GM18499 (cell line): ENCODE results near the gene CD151.

Experiments used
- ATAC-seq: cut with Tn5 transposase; IDR thresholded peaks from one replicate; pipeline ENCODE4 v1.9.1; 2021; ENCODE audit warnings: moderate number of reproducible peaks; ENCODE audit not compliant: insufficient read depth, unreplicated experiment

The CD151 gene

GRCh38 chr11:854601-855329, 22.0 kb downstream of the CD151 start:
- no peak for ATAC-seq

GRCh38 chr11:855330-855674, 22.6 kb downstream of the CD151 start:
- ATAC-seq: no peak

DNA sequence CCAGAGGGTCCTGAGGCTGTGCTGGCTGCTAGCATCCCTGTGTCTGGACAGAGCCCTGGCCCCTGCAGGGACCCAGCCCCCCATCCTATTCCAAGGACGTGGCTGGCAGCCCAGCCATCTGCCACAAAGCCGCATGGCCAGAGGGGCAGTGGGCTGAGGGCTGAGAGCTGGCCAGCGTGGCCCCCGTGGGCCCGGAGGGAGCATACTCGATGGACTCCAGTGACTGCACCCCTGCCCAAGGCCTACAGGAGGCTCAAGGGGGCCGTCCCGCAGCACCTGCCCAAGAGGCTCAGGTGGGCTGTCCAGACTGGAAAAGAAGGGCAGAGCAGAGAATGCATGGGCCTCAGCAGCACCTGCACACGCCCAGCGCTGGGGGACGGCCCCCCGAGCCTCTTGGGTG, 23.0 kb downstream of the CD151 start:
- ATAC-seq: no peak

GRCh38 chr11:856397-856796, 23.6 kb downstream of the CD151 start:
- no peak for ATAC-seq

GRCh38 chr11:858053-858761, 25.5 kb downstream of the CD151 start:
- no peak for ATAC-seq

DNA sequence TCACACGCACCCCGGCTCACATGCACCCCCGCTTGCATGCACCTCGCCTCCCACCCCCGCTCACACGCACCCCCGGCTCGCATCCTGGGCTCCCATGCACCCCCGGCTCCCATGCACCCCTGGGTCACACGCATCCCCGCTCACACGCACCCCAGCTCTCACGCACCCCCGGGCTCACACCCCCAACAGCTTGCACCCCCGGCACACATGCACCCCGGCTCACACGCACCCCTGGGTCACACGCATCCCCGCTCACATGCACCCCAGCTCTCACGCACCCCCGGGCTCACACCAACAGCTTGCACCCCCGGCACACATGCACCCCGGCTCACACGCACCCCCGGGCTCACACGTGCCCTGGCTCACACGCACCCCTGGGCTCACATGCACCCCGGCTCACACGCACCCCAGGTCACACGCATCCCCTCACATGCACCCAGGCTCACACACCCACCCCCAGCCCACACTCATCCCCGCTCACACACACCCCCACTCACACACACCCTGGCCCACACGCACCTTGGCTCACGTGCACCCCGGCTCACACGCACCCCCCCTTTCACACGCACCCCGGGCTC, 26.1 kb downstream of the CD151 start:
- no peak for ATAC-seq

DNA sequence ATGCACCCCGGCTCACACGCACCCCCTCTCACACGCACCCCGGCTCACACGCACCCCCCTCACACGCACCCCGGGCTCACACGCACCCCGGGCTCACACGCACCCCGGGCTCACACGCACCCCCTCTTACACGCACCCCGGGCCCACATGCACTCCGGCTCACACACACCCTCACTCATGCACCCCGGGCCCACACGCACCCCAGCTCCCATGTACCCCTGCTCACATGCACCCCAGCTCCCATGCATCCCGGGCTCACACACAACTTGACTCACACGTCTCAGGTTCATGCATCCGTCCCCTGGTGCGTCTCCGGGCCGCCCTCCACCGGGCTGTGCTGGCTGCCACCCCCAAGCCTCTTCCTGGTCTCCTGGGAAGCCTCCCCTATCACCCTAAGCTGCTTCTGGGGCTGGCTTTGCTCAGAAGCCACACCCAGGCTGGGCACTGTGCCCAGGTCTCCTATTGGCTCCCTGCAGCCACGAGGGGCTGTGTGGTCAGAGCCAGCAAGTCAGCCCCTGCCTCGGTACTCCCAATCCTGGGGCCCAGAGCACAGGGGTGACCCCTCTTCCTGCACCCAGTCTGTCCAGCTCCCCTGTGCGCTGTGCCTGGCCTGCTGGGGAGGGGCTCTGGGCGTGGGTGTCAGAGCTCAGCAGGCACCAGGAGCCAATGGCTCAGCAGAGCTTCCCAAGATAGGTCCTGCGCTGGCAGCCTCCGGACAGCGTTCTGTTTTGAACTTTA, 26.8 kb downstream of the CD151 start:
- no peak for ATAC-seq

- ATAC-seq: no peak
These were observed 27.7 kb downstream of the CD151 start for GRCh38 chr11:860234-861104.

DNA sequence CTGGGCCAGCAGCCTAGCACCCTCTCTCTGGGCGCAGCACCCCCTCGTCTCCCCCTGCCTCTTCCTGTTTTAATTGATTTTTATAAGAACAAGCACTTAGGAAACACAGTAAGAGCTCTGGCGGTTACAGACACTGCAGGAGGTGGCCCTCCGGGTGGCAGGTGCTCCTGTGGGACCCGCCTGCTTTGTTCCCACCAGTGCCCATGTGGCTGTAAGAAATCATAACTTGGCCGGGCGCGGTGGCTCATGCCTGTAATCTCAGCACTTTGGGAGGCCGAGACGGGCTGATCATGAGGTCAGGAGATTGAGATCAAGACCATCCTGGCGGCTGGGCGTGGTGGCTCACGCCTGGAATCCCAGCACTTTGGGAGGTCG, 28.3 kb downstream of the CD151 start:
- no peak for ATAC-seq

- no peak for ATAC-seq
These were observed 29.4 kb downstream of the CD151 start for GRCh38 chr11:862081-862661.

- ATAC-seq: no peak
These were observed 29.9 kb downstream of the CD151 start for GRCh38 chr11:862696-863022.

DNA sequence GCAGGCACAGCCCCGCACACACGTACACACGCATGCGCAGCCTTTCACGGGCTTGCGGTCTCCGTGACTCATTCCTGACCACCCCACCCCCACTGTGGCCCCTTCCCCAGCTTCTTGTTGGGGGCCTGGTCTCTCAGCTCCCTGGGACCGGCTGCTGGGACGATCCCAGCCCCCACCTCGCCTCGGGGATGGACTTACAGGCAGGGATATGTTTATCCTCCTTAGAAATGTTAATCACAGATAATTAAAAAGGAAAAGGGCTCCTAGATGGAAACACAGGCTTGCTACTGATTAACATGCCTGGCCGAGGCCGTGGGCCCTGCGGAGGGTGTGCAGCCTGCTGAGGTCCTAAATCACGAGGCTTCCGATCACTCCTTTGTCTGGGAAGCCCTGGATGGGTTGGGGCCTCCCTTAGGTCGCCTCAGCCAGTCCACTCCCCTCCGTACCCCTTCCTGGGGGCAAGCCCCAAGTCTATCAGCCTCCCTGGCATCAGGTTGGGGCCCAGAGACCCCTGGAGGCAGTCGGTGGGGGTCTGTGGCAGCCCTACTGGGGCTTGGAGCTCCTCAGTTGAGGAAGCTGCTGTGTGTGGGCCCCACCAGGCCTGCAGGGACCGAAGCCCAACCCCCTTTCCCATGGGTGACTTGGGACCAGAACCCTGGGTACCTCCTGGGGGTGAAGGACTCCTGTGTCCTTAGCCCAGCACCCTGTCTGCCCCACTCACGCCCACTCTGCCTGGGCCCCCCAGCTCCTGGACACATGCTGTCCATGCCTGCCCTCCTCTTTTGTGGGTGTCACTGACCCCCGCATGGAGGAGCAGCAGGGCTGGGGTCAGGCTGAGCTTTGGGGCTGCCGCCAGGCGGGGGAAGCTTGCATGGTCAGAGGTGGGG, 30.5 kb downstream of the CD151 start:
- no peak for ATAC-seq

DNA sequence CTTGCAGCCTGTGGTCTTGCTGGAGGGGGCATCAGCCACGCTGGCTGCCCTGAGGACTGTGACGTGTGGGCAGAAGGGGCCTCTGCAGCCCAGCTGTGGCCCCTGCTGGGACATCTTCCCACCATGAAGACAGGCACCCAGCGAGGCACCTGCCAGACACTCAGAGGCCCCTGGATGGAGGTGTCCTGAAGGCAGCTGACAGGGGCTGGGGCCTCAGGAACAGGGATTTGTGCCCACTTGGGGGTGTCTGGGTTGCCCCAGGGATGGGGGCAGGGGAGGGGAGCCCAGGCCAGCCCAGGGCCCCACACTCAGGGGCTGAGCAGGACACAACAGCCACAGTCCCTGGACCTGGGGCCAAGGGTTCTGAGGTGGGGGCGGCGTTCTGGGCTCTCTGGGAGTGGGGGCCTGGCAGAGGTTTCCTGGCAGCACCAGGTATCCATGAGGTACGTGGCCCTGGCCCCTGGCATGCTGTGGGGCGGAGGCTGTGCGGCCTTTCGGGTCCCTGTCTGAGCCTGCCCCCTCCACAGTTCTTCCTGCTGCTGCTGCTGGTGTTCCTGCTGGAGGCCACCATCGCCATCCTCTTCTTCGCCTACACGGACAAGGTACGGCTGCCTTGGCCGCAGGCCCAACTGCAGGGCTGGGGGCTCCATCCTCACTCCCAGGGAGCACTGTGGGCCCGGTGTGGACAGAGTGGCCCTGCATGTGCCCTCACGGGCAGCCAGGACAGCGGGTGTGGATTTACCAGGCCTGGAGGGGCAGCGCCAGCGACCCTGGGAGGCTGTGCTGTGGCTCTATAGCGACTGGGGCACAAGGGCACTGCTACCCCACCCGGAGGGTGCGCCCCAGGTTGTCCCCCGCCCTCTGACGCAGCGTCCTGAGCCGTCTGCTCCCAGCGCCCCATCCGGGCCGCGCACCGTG, 31.4 kb downstream of the CD151 start:
- no peak for ATAC-seq

GRCh38 chr11:864898-865297, 32.1 kb downstream of the CD151 start:
- no peak for ATAC-seq

- ATAC-seq: no peak
These were observed 33.0 kb downstream of the CD151 start for GRCh38 chr11:865462-866430.

- ATAC-seq: no peak
These were observed 33.7 kb downstream of the CD151 start for GRCh38 chr11:866481-866880.

- ATAC-seq: no peak
These were observed 35.2 kb downstream of the CD151 start for GRCh38 chr11:867856-868358.
